HG02885 (cell line): ENCODE data around the gene GORAB.

Experiments used
- ATAC-seq: cut with Tn5 transposase; IDR thresholded peaks from one replicate; pipeline ENCODE4 v1.9.1; 2021; ENCODE audit warnings: mild to moderate bottlenecking; ENCODE audit not compliant: unreplicated experiment, poor library complexity

GORAB gene

GRCh38 chr1:170537798-170538503, 6.0 kb downstream of the GORAB start:
- no peak for ATAC-seq

GRCh38 chr1:170538687-170539086, 6.7 kb downstream of the GORAB start:
- no peak for ATAC-seq

- no peak for ATAC-seq
Measured at GRCh38 chr1:170539154-170539553, 7.2 kb downstream of the GORAB start.

- ATAC-seq, result no peak
Measured at GRCh38 chr1:170544624-170545023, 12.7 kb downstream of the GORAB start.

DNA sequence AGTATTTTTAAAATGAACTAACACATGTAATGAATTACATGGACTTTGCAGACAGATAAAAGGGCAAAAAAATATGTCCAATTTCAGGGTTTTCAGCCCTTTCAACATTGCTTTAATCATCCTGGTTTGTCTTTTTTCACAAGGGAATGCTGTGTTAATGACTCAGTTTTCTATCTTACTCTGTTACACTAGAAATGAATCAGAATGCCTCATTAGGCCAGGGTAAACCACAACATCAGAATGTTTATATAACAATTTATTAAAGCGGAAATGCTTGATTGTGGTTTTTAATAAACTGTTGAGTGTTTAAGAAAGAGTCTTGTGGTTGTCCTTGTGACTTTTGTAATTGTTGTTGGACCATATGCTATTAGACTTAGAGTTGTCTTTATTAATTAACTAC, 13.5 kb downstream of the GORAB start:
- ATAC-seq, result no peak

DNA sequence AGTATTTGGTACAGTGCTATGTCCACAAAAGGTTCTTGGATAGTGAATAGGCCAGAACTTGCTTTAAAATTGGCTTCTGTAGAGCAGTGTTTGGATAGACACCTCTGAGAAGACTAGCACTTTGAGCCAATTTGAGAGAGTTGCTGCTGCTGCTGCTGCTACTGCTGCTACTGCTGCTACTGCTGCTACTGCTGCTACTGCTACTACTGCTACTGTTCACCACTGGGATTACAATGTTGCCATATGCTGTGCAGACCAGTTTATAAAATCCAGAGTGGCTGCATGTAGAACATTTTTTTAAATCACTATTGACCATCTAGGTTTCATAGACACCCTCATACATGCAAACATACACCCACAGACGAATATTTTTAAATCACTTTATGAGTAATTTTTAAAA, 15.3 kb downstream of the GORAB start:
- no peak for ATAC-seq

DNA sequence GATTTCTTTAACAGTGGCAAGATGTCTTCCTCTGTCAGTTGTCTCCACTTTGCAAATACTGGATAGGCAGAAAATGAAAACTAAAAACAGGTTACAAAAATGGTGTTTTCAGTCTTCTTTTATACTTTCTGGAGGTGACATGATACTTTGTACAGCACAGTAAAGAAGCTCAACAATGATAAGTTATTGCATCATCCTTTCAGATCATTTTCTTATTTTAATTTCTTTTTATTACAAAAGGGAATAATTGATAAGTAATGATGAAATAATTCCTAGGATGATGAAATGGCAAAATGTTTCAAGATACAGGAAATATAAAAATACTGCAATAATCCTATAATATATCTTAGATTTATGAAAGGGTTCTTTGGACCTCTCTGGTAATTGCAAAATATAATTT, 16.5 kb downstream of the GORAB start:
- no peak for ATAC-seq

DNA sequence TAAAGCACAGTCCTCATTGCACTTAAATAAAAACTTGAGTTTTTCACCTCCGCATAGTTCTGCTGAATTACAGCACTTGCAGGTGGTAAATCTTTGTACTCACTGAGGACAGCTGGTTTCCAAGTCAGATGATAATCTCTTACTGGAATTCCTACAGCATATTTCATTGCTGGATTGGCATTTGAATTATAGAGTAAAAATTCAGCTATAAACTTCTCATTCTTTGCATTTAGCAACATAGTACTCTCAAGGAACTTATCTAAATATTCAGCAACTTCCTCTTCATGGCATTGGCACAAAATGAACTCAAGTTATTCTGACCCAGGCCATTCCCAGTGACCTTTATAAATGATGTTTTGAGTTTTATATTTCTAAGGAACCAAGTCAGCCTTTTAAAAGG, 23.4 kb downstream of the GORAB start:
- no peak for ATAC-seq

GRCh38 chr1:170556917-170557316, 25.0 kb downstream of the GORAB start:
- no peak for ATAC-seq

GRCh38 chr1:170558731-170559130, 26.8 kb downstream of the GORAB start:
- no peak for ATAC-seq

DNA sequence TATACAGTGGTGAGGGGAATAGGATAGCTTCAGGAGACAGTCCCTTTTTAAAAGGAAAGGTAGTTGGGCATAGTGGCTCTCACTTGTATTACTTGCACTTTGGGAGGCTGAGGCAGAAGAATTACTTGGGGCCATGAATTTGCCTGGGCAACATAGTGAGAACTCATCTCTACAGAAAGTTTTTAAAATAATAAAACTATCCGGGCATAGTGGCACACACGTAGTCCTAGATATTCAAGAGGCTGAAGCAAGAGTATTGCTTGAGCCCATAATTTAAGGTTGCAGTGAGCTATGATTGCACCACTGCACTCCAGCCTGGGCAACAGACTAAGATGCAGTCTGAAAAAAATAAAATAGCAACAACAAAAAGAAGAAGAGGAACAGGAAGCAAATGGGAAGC, 27.2 kb downstream of the GORAB start:
- ATAC-seq, result no peak

DNA sequence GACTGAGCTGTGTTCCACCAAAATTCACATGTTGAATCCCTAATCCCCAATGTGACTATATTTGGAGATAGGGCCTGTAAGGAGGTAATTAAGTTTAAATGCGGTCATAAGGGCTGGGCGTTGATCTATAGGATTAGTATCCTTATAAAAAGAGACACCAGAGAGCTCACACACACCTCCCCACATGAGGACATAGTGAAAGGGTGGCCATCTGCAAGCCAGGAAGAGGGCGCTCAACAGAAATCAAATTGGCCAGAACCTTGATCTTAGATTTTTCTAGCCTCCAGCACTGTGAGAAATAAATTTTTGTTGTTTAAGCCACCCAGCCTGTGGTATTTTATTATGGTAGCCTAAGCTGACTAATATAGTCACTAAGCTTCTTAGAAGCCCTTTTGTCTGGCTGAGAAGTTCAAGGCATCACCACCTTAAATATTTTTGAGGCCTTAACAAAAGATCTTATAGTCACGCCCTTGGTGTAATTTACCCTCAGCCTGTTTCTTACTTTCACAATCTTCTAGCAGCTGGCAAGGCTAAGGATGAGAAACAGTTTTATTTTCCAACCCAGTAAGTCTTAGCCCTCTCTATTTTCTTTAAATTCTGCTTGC, 28.8 kb downstream of the GORAB start:
- no peak for ATAC-seq

DNA sequence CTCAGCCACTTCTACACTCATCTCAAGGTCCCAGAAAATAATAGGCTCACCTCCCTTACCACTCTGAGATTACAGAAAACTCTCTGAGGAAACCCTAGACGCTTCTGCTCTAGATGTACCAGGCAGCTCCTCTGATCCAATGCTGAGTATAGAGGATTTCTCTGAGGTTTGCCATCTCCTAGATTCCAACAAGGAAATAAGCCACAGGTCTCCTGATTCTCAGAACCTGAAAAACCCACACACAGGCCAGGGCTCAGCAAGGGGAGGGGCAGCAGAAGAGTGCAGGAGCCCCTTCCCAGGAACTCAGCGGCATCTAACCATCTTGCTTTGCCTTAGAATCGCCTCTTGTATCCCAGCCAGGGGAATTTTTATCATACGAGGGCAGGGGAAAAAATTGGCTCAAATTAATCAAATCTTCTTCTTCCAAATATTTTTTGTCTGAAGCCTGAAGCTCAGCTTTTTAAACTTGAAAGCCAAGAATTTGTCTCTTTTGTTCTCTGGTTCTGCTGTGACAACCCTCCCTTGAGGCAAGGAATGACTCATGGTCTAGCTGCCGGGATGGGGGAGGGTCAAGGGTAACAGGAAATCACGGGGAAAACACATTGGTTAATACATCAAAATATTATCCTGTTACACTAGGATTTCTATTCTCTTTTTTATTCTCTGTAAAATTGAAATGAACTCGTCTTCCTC, 30.8 kb downstream of the GORAB start:
- ATAC-seq, result no peak

DNA sequence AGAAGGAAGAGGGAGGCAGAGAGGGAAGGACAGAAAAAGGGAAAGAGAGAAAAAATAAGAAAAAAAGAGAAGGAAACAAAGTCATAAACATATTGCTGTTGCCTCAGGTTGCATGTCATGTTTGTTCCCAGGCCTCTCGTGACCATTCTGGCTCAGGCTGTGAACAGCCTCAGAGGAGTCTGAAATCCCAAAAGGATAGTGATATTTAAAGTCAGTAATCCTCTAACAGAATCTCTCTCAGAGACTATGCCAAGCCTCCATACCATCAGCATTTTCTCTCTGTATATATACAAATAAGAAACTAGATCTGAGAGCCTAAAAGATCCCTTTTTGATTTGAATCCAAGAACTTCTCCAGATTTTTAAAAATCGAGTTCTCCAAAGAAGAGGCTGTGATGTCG, 35.2 kb downstream of the GORAB start:
- no peak for ATAC-seq

DNA sequence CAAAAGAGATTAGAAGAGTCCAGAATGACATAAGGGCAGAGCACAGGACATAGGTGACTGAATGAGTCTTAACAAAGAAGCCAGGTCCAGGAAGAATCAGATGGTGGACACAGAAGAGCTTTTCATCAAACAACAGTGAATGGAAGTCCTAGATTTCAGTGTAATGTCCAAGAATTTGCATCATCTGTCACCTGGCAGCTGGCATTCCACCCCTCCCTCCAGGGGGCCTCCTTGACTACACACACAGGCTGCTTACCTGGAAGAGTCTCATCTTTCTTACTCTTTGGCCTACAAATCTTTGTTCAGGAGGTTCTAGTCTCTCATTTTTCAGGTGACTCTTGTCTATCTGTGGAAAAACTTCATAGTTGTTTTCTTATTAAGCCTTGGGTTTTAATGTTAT, 36.2 kb downstream of the GORAB start:
- ATAC-seq, result no peak

GRCh38 chr1:170576980-170577379, 45.0 kb downstream of the GORAB start:
- ATAC-seq, result no peak

DNA sequence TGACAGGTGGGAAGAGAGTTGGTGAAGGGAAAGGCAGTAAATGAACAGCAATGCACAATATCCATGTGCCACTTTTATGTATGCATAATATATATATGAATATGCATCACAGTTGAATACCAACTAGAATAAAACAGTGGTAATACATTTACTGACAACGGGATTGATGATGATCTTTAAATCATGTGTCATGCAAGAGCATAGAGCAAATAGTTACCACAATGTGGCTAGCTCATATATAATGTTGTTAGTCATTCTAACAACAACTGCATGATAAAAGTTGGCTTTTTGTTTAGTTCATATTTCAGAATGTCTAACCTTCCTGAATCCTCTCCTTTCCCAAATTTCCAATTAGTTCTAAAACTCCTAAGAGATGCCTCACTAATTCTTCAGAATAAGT, 46.4 kb downstream of the GORAB start:
- ATAC-seq, result no peak

GRCh38 chr1:170580636-170581440, 48.9 kb downstream of the GORAB start:
- ATAC-seq, result no peak

GRCh38 chr1:170583186-170583585, 51.2 kb downstream of the GORAB start:
- ATAC-seq, result no peak

DNA sequence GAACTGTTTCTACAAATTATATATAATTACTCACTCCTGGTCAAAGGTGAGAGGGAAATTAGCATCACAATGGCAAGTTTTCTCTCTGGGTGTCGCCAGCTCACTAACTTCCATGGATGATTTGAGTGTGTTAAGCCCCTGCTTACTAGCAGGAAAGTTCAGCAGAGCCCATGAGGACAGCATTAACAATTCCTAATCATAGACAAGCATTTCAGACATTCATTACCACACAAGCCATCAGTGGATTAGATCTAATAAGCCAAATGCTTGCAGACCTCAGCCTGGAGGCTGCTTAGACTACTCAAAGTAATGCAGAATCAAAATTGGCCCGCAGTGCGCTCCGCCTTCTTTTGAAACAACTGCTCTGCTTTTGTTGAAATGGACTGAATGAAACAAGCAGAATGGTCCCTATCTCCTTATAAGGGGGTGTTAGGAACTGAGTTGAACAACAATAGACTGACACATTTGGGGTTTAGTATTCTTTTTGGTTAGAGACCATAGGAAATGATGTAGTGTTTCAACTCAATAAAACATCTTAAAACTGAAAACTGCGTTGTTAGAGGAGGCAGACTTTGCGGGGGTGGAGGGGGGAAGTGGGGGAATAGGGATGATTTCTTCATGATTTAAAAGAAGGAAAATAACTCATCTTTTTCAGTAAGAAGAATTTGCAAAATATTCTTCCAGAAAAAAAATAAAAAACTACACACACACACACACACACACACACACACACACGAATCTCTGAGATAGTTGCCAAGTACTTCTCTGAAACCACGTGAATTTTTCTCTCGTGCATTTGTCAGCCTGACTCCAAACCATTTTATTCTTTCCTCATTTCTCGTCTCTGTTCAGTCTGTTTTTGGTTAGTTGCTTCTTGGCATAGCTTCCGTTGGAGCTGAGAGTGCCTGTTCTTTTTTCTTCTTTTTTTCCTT, 54.6 kb downstream of the GORAB start:
- no peak for ATAC-seq
